DND-41 (cell line): ENCODE data around the gene ERAP2.
A peak's percentile ranks its signal among the peaks of the same experiment; 100 is the strongest.

Experiments
- ATAC-seq: fragments of 200-7000 bp; cut with Tn5 transposase; 3 replicates; pipeline ENCODE4 v1.9.1; 2021; ENCODE audit warnings: low read depth; ENCODE audit not compliant: insufficient read depth
- DNase-seq: peaks from one replicate; pipeline ENCODE4 v3.0.0-alpha.2; 2020
- H2AFZ ChIP-seq: 2 replicates; pipeline ENCODE4 v1.6.0; 2012; ENCODE audit warnings: low read depth, low read length
- H3K27ac ChIP-seq: 2 replicates; pipeline ENCODE4 v1.5.1; 2012; ENCODE audit warnings: low read length, inconsistent platforms
- H3K27me3 ChIP-seq: fragments of 200-600 bp; sonication (generic); 2 replicates; pipeline ENCODE4 v1.6.0; 2012; ENCODE audit warnings: low read length, mild to moderate bottlenecking, inconsistent platforms; ENCODE audit not compliant: insufficient read depth, poor library complexity
- H3K36me3 ChIP-seq: 2 replicates; pipeline ENCODE4 v1.5.1; 2012; ENCODE audit warnings: low read length, inconsistent platforms; ENCODE audit not compliant: insufficient read depth
- H3K4me1 ChIP-seq: 2 replicates; pipeline ENCODE4 v1.5.1; 2012; ENCODE audit warnings: mild to moderate bottlenecking, low read length; ENCODE audit not compliant: insufficient read depth
- H3K4me2 ChIP-seq: 2 replicates; pipeline ENCODE4 v1.6.0; 2012; ENCODE audit warnings: mild to moderate bottlenecking, moderate library complexity, low read length, inconsistent platforms; ENCODE audit not compliant: insufficient read depth
- H3K4me3 ChIP-seq, 2 experiments: fragments of 200-600 bp in 1 of 2; shearing (Covaris generic) in 1 of 2; 2 replicates each; pipeline ENCODE4 v1.5.1; 2012 to 2016; ENCODE audit warnings: inconsistent platforms in 2 of 2, low read length in 2 of 2, mild to moderate bottlenecking in 2 of 2, low read depth in 1 of 2, moderate library complexity in 1 of 2
- H3K79me2 ChIP-seq: 2 replicates; pipeline ENCODE4 v1.6.0; 2012; ENCODE audit warnings: low read length, inconsistent platforms; ENCODE audit not compliant: insufficient read depth
- H3K9ac ChIP-seq: 2 replicates; pipeline ENCODE4 v1.6.0; 2012; ENCODE audit warnings: low read depth, mild to moderate bottlenecking, inconsistent platforms, low read length, moderate library complexity
- H3K9me3 ChIP-seq: 2 replicates; pipeline ENCODE4 v1.5.1; 2012; ENCODE audit warnings: low read length, moderate library complexity, mild to moderate bottlenecking, inconsistent platforms; ENCODE audit not compliant: insufficient read depth, severe bottlenecking
- H4K20me1 ChIP-seq: 2 replicates; pipeline ENCODE4 v1.6.0; 2012; ENCODE audit warnings: low read length; ENCODE audit not compliant: insufficient read depth
- CTCF ChIP-seq: IDR thresholded peaks from 2 replicates; pipeline ENCODE4 v1.5.1; 2012; ENCODE audit warnings: borderline replicate concordance, low read length, moderate library complexity, mild to moderate bottlenecking; ENCODE audit not compliant: poor library complexity, severe bottlenecking; ENCODE audit errors: extremely low read depth
- EZH2 ChIP-seq: IDR thresholded peaks from 3 replicates; pipeline ENCODE4 v1.6.1; 2012; ENCODE audit warnings: borderline replicate concordance, low read depth, mild to moderate bottlenecking, moderate library complexity, low read length, inconsistent platforms; ENCODE audit not compliant: severe bottlenecking

The ERAP2 gene

DNA sequence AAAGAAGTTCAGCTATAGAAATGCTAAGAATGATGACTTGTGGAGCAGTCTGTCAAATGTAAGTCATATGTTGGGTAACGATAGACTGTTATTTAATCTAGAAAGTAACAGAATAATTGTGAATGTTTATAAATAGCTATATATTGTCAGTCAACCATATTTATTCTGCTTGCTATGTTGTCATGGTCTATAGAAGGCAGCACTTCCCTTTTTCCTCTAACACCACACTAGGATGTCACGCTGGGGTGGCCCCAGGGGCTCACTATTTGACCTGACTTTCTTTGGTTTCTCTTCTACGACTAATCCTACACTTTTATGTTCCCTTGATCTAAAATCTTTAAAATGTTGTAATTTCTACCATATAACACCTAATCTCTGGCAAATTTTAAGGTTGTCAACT, 20.5 kb downstream of the ERAP2 start:
- Histone ChIP-seq H3K27ac (no peak overlapping the region), H3K9ac (no peak overlapping the region)
- DNase-seq: no peak

GRCh38 chr5:96901384-96901783, 25.1 kb downstream of the ERAP2 start:
- DNase-seq: no peak
- Histone ChIP-seq H3K4me1 (no peaks in the 10 kb centered on the region), H2AFZ (no peak overlapping the region), H3K9ac (no peak overlapping the region), H3K27me3 (no peaks in the 10 kb centered on the region), H4K20me1 (no peaks in the 10 kb centered on the region), H3K79me2 (no peaks in the 10 kb centered on the region), H3K4me2 (no peak overlapping the region), H3K9me3 (no peaks in the 10 kb centered on the region), H3K36me3 (peaks cover 92% of the 10 kb centered on the region), H3K27ac (no peak overlapping the region), H3K4me3 (no peak overlapping the region)
- TF ChIP-seq EZH2: no peak
- peak; percentile 35 for TF ChIP-seq CTCF
- 0 out of 3 replicates have a peak, but pooled peaks have one; percentile 42 for ATAC-seq

More for the DNA sequence above, 20.5 kb downstream of the ERAP2 start:
- no peaks in the 10 kb centered on the region for H3K27me3 ChIP-seq
- ATAC-seq: no peak
- no peak overlapping the region for H3K4me2 ChIP-seq
- H3K79me2 ChIP-seq: no peaks in the 10 kb centered on the region
- no peak overlapping the region for H3K4me3 ChIP-seq
- H2AFZ ChIP-seq: no peak overlapping the region
- no peaks in the 10 kb centered on the region for H4K20me1 ChIP-seq
- H3K9me3 ChIP-seq: no peaks in the 10 kb centered on the region
- no peaks in the 10 kb centered on the region for H3K4me1 ChIP-seq
- no peak for TF ChIP-seq CTCF
- TF ChIP-seq EZH2: no peak
- peaks cover 91% of the 10 kb centered on the region for H3K36me3 ChIP-seq

DNA sequence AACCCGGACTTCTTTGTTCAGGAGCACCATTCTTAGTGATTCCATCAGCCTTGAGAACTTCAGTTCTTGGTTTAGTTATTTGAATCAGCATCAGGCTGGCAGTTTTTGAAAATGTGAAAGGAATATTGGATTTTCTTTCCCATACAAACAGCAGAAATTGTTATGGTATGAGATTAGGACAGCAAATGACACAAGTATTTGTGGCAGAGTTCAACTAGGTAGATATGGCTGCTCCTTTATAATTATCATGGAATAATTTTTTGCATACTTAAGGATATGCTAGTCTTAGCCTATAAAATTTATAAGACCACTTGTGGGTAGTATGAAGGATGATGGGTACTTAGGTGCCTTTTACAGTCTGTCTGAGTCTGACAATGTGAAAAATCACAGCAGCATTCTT, 25.5 kb downstream of the ERAP2 start:
- Histone ChIP-seq H3K4me3 (no peak overlapping the region), H3K9me3 (no peaks in the 10 kb centered on the region), H2AFZ (no peak overlapping the region), H3K36me3 (peaks cover 89% of the 10 kb centered on the region), H3K4me1 (no peaks in the 10 kb centered on the region), H4K20me1 (no peaks in the 10 kb centered on the region), H3K27ac (no peak overlapping the region), H3K9ac (no peak overlapping the region), H3K4me2 (no peak overlapping the region), H3K27me3 (no peaks in the 10 kb centered on the region), H3K79me2 (no peaks in the 10 kb centered on the region)
- ATAC-seq: no peak
- TF ChIP-seq CTCF (no peak), EZH2 (no peak)
- no peak for DNase-seq

GRCh38 chr5:96902876-96903275, 26.6 kb downstream of the ERAP2 start:
- H3K79me2 ChIP-seq: no peaks in the 10 kb centered on the region
- no peak overlapping the region for H3K27ac ChIP-seq
- H3K4me1 ChIP-seq: no peaks in the 10 kb centered on the region
- no peak overlapping the region for H3K9ac ChIP-seq
- no peak overlapping the region for H3K4me2 ChIP-seq
- no peaks in the 10 kb centered on the region for H3K9me3 ChIP-seq
- TF ChIP-seq EZH2: no peak
- TF ChIP-seq CTCF: no peak
- H3K27me3 ChIP-seq: no peaks in the 10 kb centered on the region
- peaks cover 81% of the 10 kb centered on the region for H3K36me3 ChIP-seq
- no peak overlapping the region for H3K4me3 ChIP-seq
- no peak for DNase-seq
- no peak overlapping the region for H2AFZ ChIP-seq
- no peak for ATAC-seq
- no peaks in the 10 kb centered on the region for H4K20me1 ChIP-seq
